ENCODE data around the gene DNAJC15.
"Not testable (repeated sequence)": the region's sequence is repeated elsewhere in the genome, so short reads cannot be mapped to it uniquely, and the experiment has no call there.

DNAJC15 gene

DNA sequence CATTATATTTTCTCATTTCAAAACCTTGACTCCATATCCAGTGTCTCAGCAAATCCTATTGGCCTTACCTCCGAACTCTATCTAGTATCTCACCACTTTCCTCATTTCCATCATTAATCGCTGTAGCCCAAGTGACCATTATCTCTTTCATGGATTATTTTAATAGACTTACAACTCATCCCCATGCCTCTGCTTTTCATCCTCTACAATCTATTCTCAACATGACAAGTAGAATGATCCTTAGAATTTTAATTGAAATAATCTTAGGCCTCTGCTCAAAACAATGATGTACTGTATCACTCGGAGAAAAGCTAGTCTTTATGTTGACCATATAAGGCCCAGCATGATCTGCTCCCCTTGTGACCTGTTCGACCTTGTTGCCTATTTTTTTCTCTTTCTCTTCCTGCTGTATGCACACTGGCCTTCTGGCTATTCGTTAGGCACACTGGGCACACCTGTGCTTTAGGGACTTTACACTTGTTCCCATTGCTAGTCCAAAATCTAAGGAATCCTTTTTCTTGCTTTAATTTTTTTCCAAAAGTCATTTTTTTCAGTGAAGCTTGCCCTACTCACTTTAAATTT lies 21.4 kb downstream of the DNAJC15 start:
- DNase-seq, result no peak

DNA sequence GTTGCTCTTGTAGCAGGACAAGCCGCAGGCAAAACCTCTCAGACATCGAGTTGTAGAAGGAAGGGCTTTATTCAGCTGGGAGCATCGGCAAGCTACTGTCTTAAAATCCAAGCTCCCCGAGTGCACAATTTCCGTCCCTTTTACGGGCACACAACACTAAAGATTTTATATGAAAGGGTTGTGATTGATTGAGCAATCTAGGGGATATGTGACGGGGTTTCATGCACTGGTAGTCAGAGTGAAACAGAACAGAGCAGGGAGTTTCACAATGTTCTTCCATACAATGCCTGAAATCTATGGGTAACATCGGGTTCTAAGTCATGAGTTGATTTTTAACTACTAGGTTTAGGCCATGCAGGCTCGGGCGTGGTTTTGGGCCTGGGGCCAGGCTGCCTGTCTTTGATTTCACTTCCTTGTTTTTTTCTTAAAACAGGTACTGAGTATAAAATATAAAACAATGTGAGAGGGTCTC lies 22.0 kb downstream of the DNAJC15 start:
- DNase-seq, result not testable (repeated sequence)

DNA sequence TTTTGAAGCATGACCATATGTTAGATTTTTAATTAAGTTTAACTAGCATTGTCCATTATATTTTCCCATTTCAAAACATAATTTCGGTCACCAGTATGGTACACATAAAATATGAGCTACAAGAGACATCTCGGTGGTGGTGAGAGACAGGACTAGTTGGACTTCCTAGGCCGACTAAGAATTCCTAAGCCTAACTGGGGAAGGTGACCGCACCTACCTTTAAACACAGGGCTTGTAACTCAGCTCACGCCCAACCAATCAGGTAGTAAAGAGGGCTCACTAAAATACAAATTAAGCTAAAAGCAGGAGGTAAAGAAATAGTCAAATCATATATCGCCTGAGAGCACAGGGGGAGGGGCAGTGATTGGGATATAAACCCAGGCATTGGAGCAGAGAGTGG lies 22.9 kb downstream of the DNAJC15 start:
- DNase-seq, result no peak

DNA sequence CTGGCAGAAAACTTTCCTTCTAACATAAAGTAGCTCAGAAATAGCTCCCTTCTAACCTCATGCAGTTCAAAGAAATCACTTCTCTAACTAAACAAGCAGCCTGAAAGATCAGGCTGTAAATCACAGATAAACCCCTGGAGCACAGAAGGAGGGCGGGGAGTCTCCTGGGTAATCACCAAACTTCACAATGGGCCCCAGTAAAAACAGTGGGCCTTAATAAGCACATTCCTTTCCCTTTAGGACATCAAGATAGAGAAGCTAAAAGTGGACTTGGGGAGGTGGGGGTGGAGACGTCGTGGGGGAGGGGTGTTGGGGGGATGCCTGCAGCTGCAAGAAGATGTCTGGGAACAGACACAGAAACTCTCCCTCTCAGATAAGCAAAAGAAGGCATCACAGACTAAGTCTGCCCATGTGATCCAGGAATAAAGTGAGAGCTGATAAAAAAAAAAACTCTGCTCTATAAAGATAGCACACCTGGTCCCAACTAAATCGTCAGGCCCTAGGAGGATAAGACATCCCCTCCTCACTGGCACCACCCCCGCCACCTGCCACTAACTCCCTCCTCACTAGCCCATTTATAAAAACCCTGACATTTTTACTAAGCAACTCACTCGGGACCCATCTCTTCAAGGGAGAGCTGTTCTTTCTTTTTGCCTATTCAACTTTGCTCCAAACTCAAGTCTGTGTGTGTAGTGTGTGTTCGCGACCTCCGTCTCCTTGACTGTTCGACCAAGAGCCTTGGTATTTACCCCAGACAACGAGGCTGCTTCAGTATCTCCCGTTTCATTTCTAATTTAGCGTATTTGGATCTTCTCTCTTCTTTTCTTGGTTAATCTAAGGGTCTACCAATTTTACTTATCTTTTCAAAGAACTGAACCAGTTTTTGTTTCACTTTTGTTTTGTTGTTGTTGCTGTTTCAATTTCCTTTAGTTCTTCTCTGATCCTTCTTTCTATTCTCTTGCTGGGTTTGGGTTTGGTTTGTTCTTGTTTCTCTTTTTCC lies 31.7 kb downstream of the DNAJC15 start:
- peak; percentile 65 for DNase-seq

DNA sequence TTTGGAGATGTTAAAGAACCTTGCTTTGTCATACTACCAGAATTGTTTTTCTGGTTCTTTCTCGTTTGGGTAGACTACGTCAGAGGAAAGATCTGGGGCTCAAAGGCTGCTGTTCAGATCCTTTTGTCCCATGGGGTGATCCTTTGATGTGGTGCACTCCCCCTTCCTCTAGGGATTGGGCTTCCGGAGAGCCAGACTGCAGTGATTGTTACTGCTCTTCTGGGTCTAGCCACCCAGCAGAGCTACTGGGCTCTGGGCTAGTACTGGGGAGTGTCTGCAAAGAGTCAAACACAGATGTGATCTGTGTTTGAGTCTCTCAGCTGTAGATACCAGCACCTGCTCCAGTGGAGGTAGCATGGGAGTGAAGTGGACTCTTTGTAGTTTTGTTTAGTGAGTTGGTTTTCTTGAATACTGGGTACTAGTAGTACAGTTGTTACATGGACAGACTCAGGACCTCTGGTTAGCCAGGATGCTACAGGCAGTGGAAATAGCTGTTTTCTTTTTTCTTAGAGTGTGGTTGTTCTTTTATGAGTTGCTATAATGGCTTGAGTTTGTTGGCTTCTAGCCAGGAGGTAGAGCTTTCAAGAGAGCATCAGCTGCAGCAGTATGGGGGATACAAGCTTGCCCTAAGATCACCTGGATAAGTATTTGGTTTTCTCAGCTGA lies 34.4 kb downstream of the DNAJC15 start:
- no peak for DNase-seq

DNA sequence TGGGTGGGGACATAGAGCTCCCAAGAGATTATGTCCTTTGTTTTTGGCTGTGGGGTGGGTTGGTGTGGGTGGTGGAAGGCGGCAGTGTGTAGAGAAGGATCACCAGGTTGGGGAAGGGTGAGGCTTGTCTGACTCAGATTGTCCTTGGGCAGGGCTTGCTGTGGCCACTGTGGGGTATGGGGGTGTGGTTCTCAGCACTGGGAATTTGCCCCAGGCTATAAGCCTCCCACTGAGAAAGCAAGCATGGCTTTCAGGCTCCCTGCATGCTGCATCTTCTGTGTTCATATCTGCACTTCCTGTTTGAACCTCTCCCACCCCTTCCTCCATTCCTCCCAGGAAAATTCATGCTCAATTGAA lies 34.9 kb downstream of the DNAJC15 start:
- no peak for DNase-seq

DNA sequence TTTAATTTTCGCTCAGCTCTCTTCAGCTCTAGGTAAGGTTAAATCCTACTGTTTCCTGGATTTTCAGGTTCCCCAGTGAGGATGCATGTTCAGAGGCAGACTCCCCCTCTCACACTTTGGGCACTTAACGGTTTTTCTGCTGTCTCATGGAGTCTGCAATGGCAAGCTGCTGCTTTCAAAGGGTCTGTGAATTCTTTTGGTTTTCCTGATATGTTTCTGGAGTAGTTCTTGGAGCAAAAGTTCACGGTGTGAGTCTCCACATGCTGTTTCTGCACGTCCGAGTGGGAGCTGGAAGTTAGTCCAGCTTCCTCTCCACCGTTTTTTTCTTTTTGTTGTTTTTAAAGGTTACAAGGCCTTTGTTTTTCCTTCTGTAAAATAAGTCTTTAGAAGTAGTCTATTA lies 35.4 kb downstream of the DNAJC15 start:
- peak; percentile 35 for DNase-seq

DNA sequence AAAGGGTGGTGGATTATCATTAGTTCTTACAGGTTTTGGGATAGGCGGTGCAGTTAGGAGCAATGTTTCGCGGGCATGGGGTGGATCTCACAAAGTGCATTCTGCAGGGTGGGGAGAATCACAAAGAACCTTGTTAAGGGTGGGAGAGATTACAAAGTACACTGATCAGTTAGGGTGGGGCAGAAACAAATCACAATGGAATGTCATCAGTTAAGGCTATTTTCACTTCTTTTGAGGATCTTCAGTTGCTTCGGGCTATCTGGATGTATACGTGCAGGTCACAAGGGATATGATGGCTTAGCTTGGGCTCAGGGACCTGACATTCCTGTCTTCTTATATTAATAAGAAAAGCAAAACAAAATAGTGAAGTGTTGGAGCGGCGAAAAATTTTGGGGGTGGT lies 36.4 kb downstream of the DNAJC15 start:
- not testable (repeated sequence) for DNase-seq

DNA sequence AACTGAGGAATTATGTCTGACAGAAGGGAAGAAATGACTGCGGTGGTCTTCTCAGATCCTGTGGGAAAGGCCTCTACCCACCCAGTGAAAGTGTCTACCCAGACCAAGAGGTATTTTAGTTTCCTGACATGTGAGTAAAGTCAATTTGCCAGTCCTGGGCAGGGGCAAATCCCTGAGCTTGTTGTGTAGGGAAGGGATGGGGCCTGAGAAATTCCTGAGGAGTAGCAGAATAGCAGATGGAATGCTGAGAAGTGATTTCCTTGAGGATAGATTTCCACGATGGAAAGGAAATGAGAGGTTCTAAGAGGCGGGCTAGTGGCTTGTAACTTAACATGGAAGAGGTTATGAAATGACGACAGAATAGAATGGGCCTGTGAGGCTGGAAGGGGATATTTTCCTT lies 37.4 kb downstream of the DNAJC15 start:
- DNase-seq, result not testable (repeated sequence)

DNA sequence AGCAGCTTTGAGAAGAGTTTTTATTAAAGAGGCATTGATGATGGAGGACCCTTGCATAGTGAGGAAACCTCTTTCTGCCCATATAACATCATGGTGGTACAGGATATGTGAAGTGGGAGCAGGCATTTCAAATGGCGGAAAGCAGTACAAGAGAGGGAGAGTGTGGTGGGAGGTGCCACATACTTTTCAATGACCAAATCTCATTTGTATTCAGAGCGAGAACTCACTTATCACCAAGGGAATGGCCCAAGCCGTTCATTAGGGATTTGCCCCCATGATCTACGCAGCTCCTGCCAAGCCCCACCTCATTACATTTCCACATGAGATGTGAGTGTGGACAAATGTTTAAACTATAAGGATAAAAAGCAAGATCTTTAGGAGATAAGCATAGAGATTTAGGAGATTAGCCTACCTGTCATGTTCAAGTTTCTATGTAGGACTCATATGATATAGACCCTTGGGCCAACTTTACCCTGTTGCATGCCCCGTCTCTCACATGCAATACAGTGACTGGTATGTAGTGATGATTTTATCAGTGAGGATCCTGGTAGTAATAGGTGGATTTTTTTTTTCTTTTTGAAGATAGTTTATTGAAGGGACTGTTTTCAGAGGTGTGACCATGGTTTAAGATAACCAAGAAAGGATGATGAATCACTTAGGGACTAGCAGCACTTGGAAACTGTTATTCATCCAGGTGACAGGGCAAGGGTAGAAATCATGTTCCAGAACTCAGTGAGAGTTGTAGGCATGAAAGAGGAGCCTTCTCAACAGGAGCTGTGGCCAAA lies 38.3 kb downstream of the DNAJC15 start:
- DNase-seq, result no peak

DNA sequence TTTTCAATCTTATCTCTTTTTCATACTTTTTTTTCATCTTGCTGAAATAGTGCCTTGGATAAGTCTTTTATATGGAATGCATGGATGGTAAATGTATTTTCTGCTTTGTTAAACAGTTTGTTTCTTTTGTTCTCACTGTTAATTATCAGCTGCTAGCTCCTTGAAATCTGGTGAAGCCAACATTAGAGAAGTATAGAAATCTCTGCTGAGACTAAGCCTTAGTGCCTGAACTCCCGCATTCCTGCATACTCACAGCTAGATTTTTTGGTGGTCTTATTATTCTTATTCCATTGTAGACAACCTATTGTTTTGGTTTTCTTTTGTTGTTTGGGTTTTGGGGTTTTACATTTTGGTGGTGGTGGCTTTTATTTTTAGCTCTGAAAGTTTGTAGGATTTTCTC lies 48.4 kb downstream of the DNAJC15 start:
- DNase-seq, result peak; percentile 11

DNA sequence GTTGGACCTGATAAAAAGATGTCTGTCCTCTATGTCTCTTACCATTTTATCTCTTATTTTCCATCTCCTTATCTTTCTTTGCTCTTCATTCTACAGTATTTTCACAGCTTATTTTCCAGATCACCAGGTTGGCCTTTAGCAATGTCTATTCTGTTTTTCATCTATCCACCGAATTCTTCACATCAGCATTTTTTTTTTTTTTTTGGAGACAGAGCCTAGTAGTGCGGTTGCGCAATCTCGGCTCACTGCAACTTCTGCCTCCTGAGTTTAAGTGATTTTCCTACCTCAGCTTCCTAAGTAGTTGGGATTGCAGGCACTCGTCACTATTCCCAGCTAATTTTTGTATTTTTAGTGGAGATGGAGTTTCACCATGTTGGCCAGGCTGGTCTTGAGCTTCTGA lies 49.0 kb downstream of the DNAJC15 start:
- no peak for DNase-seq

DNA sequence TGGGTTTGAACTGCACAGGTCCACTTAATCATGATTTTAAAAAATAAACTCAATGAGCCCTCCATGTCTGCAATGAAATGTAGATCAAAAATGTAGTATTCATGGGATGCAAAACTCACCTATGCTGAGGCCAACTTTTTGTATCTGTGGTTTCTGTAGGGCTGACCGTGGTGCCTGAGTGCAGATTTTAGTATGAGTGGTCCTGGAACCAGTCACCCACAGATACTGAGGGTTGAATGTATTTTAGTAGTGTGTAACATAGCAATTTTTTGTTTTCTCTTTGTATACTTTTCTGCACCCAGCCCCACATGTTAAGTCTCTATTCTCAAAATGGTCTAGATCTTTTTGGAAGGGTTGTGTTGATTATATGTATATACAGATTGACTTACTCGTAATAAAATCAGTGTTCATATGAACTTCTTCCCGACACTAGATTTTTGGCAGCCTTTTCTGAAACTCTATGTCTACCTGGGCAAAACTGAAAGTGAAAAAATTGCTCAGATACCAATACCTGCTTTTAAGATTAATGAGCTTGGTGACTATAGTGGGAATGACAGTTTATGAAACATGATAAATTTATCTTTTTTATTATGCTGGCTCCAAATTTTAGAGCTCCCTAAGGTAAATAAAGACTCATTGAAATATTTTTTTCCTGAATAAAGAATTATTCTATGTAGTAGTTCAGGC lies 51.6 kb downstream of the DNAJC15 start:
- DNase-seq, result no peak

DNA sequence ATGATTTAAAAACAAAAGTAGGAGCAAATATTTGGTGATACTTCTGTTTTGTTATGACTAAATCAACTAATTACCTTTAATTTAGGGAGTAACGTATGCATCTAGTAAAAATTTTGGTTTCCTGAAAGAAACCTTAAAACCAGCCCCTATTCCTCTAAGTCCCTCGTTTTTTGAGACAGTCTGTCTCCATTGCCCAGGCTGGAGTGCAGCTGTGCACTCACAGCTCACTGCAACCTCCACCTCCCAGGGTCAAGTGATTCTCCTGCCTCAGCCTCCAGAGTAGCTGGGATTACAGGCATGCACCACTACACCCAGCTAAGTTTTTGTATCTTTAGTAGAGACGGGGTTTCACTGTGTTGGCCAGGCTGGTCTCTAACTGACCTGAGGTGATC lies 52.1 kb downstream of the DNAJC15 start:
- DNase-seq, result not testable (repeated sequence)

DNA sequence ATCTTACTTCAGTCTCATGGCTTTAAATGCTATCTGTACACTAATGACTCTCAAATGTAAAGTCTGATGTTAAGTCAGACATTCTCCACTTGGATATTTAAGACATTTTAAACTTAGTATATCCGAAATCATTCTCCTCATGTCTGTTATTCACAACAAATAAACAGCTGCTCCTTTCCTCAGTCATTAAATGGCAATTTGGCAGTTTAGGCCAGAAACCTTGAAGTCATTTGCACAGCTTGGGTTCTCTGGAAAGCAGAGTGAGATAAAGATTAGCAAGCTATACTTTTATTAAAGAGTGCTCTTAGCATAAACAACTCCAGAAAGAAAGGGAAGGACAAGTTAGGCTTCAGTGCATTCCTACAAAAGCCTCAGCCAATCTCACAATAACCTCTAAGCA lies 53.7 kb downstream of the DNAJC15 start:
- DNase-seq, result no peak

DNA sequence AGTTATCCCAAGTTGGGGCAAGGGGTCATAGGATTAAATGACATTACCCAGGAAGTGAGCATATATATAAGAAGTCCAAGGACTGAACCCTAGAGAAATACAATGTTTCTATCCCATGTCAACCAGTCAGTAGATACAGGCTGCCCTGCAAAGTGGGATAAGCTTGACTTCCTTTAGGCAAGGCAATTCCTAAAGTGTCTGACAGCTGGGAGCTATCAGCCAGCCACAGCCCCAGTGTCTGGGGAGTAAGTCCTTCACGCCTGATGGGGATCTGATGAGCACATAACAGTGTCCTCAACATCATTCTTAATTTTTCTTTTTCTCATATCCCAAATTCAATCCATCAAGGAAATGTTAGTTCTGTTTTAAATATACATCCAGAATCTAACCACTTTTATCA lies 54.1 kb downstream of the DNAJC15 start:
- peak; percentile 31 for DNase-seq

DNA sequence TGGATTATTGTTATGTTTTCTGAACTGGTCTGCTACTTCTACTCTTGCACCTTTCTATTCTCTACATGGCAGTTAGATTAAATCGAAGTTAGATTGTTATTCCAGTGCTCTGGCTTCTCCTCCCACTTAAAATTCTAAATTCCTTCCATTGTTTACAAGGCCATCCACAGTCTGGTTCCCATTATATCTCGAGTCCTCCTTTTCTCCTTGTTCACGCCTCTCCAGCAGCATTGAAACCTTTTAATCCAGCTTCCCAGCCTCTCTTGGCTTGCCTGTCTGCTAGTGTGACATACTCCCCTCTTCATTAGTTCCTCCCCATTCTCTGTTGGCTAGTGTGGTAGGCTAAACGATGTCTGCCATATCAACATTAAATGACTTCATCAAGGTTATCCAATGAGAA lies 54.5 kb downstream of the DNAJC15 start:
- no peak for DNase-seq

DNA sequence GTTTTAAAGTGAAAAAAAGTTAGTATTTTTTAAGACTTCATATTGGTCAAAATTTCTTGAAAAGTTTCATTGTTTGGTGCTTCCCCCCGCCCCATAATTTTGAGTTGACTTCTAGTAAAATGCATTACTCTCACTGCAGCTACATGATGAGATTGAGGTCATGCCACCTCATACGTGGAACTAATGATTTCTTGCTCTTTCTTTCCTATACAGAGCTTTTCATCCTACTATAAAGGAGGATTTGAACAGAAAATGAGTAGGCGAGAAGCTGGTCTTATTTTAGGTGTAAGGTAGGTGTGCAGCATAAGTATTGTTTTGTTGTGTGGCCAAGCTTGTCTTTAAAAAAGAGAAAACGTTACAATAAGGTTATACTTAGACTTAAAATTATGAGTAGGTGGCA lies 55.0 kb downstream of the DNAJC15 start:
- no peak for DNase-seq

DNA sequence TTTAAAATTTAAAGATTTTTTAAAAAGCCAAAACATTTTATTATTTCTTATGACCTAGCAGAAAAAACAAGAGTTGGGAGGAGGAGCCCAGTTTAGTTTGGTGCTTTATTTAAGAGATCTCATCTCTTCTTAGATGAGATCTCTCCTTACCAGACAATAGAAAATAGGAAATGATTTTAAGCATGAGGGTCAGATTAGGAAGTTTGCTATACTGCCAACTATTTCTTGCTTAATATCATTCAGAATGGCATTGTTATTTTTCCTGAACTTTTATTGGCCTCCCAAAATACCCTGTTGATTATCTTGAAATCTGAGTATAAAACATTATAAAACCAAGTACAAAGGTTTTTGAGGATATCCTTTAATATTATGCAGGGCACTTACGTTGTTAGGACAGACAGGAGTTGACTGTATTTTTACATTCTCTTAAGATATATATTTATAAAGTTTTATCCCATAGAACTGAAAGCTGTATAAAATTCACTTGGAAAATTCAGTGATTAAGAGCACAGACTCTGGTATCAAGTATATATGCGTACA lies 56.1 kb downstream of the DNAJC15 start:
- no peak for DNase-seq

DNA sequence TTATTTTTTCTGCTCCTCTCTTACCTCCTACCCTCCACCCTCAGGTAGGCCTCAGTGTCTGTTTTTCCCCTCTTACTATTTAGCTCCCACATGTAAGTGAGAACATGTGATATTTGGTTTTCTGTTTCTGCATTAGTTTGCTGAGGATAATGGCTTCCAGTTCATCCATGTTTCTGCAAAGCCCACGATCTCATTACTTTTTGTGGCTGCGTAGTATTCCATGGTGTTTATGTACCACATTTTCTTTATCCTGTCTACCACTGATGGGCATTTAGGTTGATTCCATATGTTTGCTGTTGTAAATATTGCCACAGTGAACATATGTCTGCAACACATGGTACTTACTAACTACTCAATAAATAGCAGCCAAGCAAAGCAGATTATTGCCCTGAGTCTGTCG lies 56.8 kb downstream of the DNAJC15 start:
- DNase-seq, result no peak

DNA sequence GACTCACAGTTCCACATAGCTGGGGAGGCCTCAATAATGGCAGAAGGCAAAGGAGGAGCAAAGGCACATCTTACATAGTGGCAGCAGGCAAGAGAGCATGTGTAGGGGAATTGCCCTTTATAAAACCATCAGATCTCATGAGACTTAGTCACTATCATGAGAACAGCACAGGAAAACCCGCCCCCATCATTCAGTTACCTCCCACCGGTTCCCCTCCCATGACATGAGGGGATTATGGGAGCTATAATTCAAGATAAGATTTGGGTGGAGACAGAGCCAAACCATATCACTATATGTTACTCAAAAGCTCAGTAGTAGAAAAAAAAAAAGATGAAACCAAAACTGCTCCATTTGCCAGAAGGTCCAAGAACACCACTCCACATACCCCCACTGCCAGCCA lies 58.5 kb downstream of the DNAJC15 start:
- no peak for DNase-seq

DNA sequence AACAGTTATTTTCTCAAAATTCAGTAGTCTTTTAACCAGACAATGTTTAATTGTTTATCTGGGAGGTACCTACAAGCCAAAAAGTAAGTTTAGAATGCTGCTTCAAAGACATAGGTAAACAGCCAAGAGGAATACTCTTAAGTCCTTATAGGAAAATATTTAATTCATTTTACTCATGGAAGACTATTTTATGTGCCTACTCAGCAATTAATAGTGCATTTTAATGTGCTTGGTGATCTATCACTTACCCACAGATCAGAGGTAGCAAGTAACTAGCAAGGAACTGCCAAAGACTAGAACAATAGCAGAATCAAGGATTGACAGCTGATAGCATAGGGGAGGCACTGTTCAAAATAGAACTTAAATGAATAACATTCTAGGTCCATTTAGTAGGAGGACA lies 60.4 kb downstream of the DNAJC15 start:
- no peak for DNase-seq

All from right kidney (tissue), 1 donor.